ENCODE results near the gene ENOSF1.

GRCh38 chr18:621291-622043 is 91.0 kb downstream of the ENOSF1 start:
- TF ChIP-seq CTCF (IDR thresholded peaks at IDR 0.05), result no peak
- no peak for TF ChIP-seq POLR2A (IDR thresholded peaks at IDR 0.05)

All from Peyer's patch (tissue), 4 donors.